ENCODE data around the gene ACTN3.
A peak's percentile ranks its signal among the peaks of the same experiment; 100 is the strongest.
"Not testable (repeated sequence)": the region's sequence is repeated elsewhere in the genome, so short reads cannot be mapped to it uniquely, and the experiment has no call there.

The ACTN3 gene

DNA sequence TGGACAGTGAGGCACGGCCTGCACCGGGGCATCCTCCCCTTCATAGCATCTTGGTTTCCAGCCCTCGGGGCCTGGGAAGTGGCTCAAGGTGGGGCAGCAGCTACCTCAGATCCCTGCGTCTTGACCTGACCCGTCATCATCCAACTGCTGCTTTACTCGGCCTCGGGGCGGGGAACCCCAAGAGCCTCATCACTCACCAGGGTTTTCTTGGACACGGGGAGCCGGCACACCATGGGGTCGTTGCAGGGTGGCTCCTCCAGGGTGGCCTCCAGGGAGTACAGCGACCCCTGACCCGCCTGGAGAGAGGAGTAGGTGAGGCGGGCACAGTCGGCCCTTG is 21.1 kb downstream of the ACTN3 start:
- DNase-seq = no peak

DNA sequence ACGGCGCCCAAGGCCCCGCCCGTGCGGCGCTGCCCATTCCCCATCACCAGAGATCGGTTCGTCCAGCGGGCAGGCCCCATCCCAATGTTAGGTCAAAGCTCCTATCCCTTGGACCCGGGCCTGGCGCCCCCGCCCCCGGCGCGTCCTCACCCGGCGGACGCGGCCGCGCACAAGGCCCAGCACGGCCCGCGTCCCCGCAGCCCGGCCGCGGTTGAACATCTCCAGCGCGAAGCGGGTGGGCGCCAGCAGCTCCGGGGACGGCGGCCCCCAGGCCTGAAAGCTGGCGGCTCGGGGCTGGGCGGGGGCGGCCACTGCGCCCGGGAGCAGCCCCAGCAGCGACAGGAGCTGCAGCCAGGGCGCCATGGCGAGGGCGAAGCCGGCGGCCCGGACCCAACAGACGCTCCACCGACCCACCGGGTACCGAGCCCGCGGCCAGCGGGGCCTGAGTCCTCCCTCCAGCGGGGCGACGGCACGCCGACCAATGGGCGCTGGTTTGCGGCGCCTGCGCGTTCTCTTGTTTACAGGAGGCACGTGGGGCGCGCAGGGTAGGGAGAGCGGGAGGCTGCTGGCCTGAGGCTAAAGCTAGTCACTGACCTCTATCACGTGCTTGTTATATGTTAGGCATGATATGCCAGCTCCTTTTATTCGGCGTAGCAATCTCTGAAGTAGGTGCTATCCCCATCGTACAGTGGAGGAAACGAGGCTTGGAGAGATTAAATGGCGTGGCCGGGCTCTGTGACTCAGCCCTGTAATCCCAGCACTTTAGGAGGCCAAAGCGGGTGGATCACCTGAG is 21.6 kb downstream of the ACTN3 start, which contains the start of gene CTSF:
CTSF (minus strand) TSS at position 483 of the 793 bp plus-strand sequence; CDS start at position 363, 120 bp downstream.
- peak; percentile 77 for DNase-seq

DNA sequence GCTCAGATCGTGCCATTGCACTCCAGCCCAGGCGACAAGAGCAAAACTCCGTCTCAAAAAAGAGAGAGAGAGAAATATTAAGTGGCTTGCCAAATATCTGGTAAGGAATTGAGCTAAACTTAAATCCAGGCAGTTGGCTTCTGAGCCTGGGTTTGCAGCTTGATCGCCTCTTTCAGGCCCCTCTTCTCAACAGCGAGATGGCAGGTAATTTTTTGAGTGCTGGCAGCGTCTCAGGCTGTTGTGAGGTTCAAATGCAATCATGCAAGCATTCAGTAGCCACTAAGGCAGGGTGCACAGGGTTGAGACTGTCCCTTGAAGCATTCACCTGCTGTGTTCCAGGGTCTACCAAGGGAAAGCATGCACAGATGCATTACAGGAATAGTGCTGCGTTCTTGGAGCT is 22.4 kb downstream of the ACTN3 start:
- no peak for DNase-seq

- no peak for DNase-seq
These were observed 23.6 kb downstream of the ACTN3 start for GRCh38 chr11:66570079-66570849.

GRCh38 chr11:66570850-66571180 is 24.1 kb downstream of the ACTN3 start:
- no peak for DNase-seq

- peak; percentile 79 for DNase-seq
These were observed 32.4 kb downstream of the ACTN3 start for GRCh38 chr11:66579017-66579606.

DNA sequence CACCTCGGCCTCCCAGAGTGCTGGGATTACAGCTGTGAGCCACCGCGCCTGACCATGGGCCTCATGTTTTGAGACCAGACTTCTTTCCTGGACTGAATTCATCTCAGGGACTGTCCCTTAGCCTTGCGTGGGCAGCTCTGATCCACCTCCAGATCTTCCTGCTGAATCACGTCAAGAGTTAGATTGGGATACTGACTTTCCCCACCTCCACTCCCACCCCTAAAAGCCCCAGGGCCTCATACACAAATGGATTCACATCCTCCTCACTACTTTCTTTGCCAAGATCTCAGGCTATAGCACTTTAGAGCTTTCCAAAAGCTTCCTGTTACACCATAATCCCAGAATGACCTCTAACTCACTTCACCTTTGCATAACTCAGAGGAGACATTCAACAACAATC is 34.1 kb downstream of the ACTN3 start:
- DNase-seq = no peak

GRCh38 chr11:66581261-66581660 is 34.6 kb downstream of the ACTN3 start:
- no peak for DNase-seq

DNA sequence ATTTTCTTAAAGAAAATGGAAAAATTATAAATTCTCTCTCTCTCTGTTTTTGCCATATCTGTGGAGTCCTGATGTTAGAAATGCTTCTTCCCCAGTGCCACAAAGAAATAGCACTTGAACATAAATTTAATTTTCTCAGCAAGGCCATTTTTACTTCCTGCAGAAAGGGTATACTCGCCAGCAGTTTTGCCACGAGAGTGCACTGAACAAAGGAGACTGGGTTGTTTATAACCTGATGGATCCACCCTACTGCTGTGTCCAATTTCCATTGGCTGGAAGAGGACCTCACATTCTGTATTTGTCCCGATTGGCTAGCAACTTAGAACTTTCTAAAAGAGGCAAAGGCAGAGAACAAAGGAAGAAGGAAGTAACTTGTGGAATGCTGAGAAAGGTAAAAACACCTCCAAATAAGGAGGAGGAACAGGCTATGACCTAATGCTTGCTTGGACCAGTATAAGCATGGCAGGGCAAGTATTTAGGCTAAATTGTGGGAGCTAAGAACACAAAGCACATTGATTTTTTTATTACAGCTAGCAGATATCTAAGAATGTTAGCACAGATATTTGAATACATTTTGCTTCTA is 36.0 kb downstream of the ACTN3 start:
- DNase-seq = not testable (repeated sequence)

GRCh38 chr11:66585447-66585846 is 38.7 kb downstream of the ACTN3 start:
- DNase-seq = not testable (repeated sequence)

- no peak for DNase-seq
These were observed 39.4 kb downstream of the ACTN3 start for GRCh38 chr11:66586136-66586535.

DNA sequence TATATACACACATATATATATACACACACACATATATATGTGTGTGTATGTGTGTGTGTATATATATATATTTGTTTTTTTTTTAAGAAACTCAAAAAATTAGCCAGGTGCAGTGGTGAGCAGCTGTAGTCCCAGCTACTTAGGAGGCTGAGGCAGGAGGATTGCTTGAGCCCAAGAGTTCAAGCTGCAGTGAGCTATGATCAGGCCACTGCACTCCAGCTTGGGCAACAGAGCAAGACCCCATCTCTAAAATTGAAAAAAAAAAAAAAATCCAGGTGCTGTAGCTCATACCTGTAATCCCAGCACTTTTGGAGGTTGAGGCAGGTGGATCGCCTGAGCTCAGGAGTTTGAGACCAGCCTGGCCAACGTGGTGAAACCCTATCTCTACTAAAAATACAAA is 42.6 kb downstream of the ACTN3 start:
- not testable (repeated sequence) for DNase-seq

DNA sequence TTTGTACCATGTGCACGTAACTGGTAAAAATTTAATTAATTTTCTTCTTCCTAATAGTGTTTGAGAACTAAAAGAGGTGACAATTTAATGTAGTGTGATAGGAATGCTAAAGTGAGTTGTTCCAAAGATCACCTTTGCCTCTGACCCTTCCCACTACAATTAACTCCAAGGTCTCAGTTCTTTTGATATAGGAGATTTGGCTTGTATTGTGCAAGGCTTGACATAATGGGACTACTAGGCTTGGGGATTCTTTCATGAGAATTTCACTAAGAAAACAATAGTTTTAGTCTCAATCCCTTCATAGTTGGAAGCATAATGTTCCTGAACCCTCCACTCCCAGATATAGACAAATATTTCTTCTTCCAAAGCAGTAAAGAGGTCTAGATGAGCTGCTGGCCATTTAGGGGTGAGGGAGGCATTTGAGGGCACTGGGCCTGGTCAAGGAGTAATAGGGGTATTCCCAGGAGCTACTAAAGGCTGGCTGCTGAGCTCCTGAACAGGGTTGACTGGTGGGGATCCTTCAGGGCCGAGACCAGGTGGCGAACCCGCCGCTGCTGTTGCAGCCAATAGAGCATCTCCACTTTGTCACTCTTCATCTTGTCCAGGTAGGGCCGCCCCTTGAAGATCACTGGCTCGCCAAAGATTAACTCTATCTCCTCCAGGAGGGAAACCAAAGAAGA is 43.4 kb downstream of the ACTN3 start:
- DNase-seq = no peak

DNA sequence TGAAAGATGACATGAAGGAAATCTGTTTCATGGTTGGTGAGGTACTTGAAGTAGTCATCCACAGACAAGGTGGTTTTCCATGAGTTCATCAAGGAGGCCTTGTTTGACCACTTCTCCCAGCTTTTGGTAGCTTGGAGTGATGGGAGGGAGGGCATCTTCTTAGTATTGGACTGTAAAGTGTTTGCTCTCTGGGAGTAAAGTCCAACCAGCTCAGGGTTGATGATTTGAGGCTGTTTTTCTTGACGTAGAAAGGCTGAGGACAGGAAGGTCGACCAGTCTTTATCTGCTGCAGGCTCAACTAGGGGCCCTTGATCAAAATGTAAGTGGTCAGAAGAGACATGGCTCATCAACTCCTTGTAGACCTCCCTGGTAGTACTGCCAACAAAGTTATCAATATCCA is 44.5 kb downstream of the ACTN3 start:
- DNase-seq = no peak

DNA sequence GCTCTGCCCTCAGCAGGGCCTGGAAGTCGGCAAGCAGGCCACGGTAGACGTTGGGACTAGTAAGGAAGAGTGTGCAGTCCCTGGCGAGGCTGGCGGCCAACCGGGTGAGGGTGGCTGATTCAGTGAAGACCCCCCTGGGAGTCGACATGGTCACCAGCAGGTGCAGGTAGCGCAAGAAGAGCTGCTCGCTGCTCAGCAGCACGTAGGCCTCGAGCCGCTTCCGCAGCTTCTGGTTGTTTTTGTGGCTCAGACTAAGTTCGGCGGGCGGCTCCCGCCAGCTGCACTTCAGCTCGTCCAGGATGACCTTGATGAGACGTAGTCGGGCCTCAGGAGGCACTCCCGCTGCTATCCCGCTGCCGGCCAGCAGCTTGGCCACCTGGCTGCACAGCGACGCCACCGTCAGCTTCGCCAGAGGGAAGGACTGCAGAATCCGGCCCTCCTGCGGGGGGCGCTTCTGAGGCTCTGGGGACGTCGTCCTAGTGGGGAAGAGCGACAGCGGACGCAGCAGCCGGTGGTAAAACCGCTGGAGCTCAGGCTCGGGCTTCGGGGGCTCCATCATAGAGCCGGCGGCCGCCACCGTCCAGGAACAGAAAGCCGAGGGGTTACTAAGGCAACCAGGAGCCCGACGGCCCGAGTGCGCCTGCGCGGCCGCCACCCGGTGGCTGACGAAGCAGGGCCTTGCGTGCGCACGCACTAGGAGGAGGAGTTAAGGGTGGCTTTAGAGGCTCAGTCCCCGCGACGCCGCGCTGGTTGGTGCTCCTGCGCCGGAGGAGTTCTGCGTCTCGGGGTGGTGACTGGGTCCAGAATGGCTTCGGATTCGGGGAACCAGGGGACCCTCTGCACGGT is 46.0 kb downstream of the ACTN3 start, which contains the start of the genes CCDC87 and CCS:
CCDC87 (minus strand) TSS at position 607 of the 846 bp plus-strand sequence; CDS start at position 559, 48 bp downstream.
CCS (plus strand) TSS at position 729 of the 846 bp plus-strand sequence; CDS start at position 806, 77 bp downstream.
- DNase-seq = peak; percentile 98

- no peak for DNase-seq
These were observed 46.6 kb downstream of the ACTN3 start for GRCh38 chr11:66593303-66593635.

DNA sequence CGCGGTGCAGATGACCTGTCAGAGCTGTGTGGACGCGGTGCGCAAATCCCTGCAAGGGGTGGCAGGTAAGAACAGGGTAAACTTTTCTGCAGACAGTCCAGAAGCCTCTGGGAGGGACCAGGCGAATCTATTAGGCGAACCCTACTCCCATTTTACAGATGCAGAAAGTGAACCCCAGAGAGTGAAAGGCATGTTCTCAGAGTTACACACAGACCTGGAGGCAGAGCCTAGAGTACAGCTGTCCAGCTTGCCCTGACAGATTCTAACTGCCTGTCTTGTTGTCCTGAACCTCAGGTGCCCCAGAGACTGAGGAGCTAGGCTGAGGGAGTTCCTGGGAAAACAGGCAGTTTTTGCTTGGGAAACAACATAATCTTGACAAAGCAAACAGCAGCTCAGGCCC is 46.9 kb downstream of the ACTN3 start:
- no peak for DNase-seq

DNA sequence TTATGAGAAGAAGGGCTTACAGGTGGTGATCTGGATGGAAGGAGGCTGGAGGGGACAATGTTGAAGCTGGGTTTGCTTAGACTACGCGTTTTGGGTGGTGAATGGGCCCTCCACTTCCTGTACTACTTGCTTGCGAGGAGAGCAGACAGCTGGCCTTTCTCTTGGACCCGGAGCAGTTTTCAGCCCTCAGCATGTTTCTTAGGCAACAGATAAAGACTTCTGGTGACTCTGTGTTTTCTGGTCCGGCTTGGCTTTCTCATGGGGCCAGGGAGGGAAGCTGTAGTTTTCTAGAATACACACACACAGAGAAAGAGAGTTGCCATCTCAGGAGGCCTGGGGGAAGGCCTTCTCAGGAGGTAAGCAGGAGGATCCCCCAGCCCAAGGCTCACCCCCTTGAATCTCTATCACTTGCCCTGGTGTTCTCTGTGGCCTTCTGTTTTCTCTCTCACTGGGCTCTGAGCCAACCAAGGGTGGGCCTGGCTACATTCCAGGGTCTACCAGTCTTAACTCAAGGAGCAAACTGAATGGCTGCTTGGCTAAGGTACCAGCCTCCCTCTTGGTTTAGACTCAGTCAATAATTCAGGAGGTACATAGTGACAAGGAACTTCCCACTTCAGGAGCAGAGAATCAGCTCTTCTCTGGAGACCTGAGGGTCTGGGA is 48.7 kb downstream of the ACTN3 start:
- DNase-seq = no peak

GRCh38 chr11:66598993-66599392 is 52.3 kb downstream of the ACTN3 start:
- DNase-seq = no peak

DNA sequence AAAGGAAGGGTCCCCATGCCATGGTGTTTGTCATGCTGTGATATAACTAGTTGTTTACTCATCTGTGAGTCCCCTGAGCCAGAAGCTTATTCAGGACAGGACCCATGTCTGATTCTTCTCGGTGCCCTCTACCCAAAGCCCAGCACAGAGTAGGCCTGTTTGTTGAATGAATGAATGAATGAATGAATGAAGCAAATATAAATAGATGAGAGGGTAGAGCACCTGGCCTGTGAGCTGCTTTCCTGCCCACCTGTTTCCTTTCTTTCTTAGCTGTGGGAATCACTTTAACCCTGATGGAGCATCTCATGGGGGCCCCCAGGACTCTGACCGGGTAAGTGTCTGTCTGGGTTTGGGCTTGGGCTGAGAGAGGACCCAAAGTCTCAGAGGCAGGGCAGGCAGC is 53.5 kb downstream of the ACTN3 start:
- DNase-seq = no peak

GRCh38 chr11:66600631-66601233 is 54.0 kb downstream of the ACTN3 start:
- no peak for DNase-seq
